Ramos (cell line): ENCODE results near the gene LRCH1.
"Not testable (repeated sequence)": the region's sequence is repeated elsewhere in the genome, so short reads cannot be mapped to it uniquely, and the experiment has no call there.

Experiments
- in situ Hi-C: fragments of 300-500 bp; cut with MboI; formaldehyde crosslinking; loops from one replicate; pipeline ENCODE4 v1.14.3; 2022; ENCODE audit warnings: low sequenced_read_pairs; ENCODE audit not compliant: unreplicated experiment

Gene LRCH1

GRCh38 chr13:46759846-46760245, 206.9 kb downstream of the LRCH1 start:
- in situ Hi-C loops: no loop called here

- in situ Hi-C loops: no loop called here
Measured at GRCh38 chr13:46761174-46761573, 208.2 kb downstream of the LRCH1 start.

GRCh38 chr13:46761866-46762265, 208.9 kb downstream of the LRCH1 start:
- in situ Hi-C loops: no loop called here

GRCh38 chr13:46769925-46770324, 217.0 kb downstream of the LRCH1 start:
- in situ Hi-C loops: not testable (repeated sequence)

- in situ Hi-C loops: no loop called here
Measured at GRCh38 chr13:46771693-46772092, 218.7 kb downstream of the LRCH1 start.

GRCh38 chr13:46773541-46773940, 220.6 kb downstream of the LRCH1 start:
- in situ Hi-C loops: no loop called here

GRCh38 chr13:46775385-46776107, 222.6 kb downstream of the LRCH1 start:
- in situ Hi-C loops: no loop called here

GRCh38 chr13:46778095-46778494, 225.1 kb downstream of the LRCH1 start:
- in situ Hi-C loops: no loop called here

GRCh38 chr13:46778890-46779289, 225.9 kb downstream of the LRCH1 start:
- in situ Hi-C loops: no loop called here

- in situ Hi-C loops: no loop called here
Measured at GRCh38 chr13:46782066-46782465, 229.1 kb downstream of the LRCH1 start.

GRCh38 chr13:46782691-46783090, 229.7 kb downstream of the LRCH1 start:
- in situ Hi-C loops: no loop called here

- in situ Hi-C loops: no loop called here
Measured at GRCh38 chr13:46783504-46783903, 230.5 kb downstream of the LRCH1 start.

GRCh38 chr13:46795321-46795720, 242.4 kb downstream of the LRCH1 start:
- in situ Hi-C loops: no loop called here

- in situ Hi-C loops: no loop called here
Measured at GRCh38 chr13:46796129-46796514, 243.2 kb downstream of the LRCH1 start.

- in situ Hi-C loops: no loop called here
Measured at GRCh38 chr13:46796515-46797474, 243.8 kb downstream of the LRCH1 start, which contains the start of gene ESD. Gene ESD (minus strand): TSS chr13:46797161. CDS start chr13:46791413, 5,748 bp downstream.

- in situ Hi-C loops: no loop called here
Measured at GRCh38 chr13:46797501-46798237, 244.7 kb downstream of the LRCH1 start.

- in situ Hi-C loops: no loop called here
Measured at GRCh38 chr13:46799139-46799538, 246.2 kb downstream of the LRCH1 start.

- in situ Hi-C loops: no loop called here
Measured at GRCh38 chr13:46801858-46802257, 248.9 kb downstream of the LRCH1 start.
